Left ventricle myocardium superior (tissue), 1 donor: Measurements from ENCODE around the gene DSG3. TPM values are rescaled to one million over a fixed set of nuclear protein-coding genes. Genes with fewer than 3 reads are reported as not detected.
"Not testable (repeated sequence)": the region's sequence is repeated elsewhere in the genome, so short reads cannot be mapped to it uniquely, and the experiment has no call there.

Experiments used
- ATAC-seq: fragments of 200-7000 bp; cut with Tn5 transposase; one replicate; pipeline ENCODE4 v1.9.1; 2020; ENCODE audit warnings: mild to moderate bottlenecking, moderate library complexity
- DNase-seq: peaks from one replicate; pipeline ENCODE4 v3.0.0-alpha.2; 2020
- intact Hi-C: fragments of 100-400 bp; cut with micrococcal nuclease; formaldehyde crosslinking; loops from one replicate; pipeline ENCODE4 v1.11.0; 2022
- total RNA-seq: library from RNA; stranded (reverse); fragmentation: NEBNext Ultra II Directional; extraction: Animal tissue kit (Norgen Biotek cat#: 25700); gene quantifications from one replicate; pipeline ENCODE4 v1.2.1, GENCODE V29; 2021
- donor health status: DM: no; HTN: yes; CAD: no; lungs with severe emphysema.

The DSG3 gene
- total RNA-seq, 1 donor from 2014 or later, result not detected

- DNase-seq, result no peak
- peak; percentile 60 for ATAC-seq
- intact Hi-C loops, result no loop called here
Observed at GRCh38 chr18:31506024-31506742, 58.6 kb downstream of the DSG3 start.

- DNase-seq, intact Hi-C loops, ATAC-seq: not testable (repeated sequence)
Observed at GRCh38 chr18:31507124-31507523, 59.6 kb downstream of the DSG3 start.

GRCh38 chr18:31508781-31509180 lies 61.2 kb downstream of the DSG3 start:
- intact Hi-C loops, result no loop called here
- ATAC-seq (no peak), DNase-seq (no peak)

- no peak for ATAC-seq
- intact Hi-C loops, result no loop called here
- DNase-seq, result no peak
Observed at GRCh38 chr18:31509571-31509970, 62.0 kb downstream of the DSG3 start.

- ATAC-seq (no peak), DNase-seq (no peak)
- intact Hi-C loops, result no loop called here
Observed at GRCh38 chr18:31510319-31510718, 62.8 kb downstream of the DSG3 start.

- ATAC-seq, result peak; percentile 51
Observed at GRCh38 chr18:31511098-31511497, 63.6 kb downstream of the DSG3 start.

GRCh38 chr18:31512203-31512764 lies 64.7 kb downstream of the DSG3 start:
- DNase-seq (no peak), ATAC-seq (peak; percentile 45)

More at GRCh38 chr18:31511098-31511497, 63.6 kb downstream of the DSG3 start:
- no peak for DNase-seq
- intact Hi-C loops, result no loop called here

GRCh38 chr18:31513189-31513935 lies 65.8 kb downstream of the DSG3 start:
- ATAC-seq, result no peak
- no peak for DNase-seq
- intact Hi-C loops, result no loop called here

More at GRCh38 chr18:31512203-31512764, 64.7 kb downstream of the DSG3 start:
- intact Hi-C loops, result no loop called here

- intact Hi-C loops, result no loop called here
- ATAC-seq (no peak), DNase-seq (no peak)
Observed at GRCh38 chr18:31516437-31516836, 68.9 kb downstream of the DSG3 start.

GRCh38 chr18:31526374-31526773 lies 78.8 kb downstream of the DSG3 start:
- DNase-seq (no peak), ATAC-seq (no peak)
- intact Hi-C loops, result no loop called here

Other genes starting within 250 kb of the DSG3 start
- 0.77 TPM for gene DSG1, start 129.6 kb upstream of the DSG3 start, total RNA-seq
- gene DSG4, start 71.0 kb upstream of the DSG3 start, total RNA-seq, result not detected
- gene DSG2, start 50.4 kb downstream of the DSG3 start, total RNA-seq, result 49.6 TPM
- gene TTR, start 144.1 kb downstream of the DSG3 start, total RNA-seq, result not detected
- gene B4GALT6, start 236.8 kb downstream of the DSG3 start, total RNA-seq, result 11.9 TPM